ENCODE results near the gene MINDY4B. TPM values are rescaled to one million over a fixed set of nuclear protein-coding genes. Genes with fewer than 3 reads are reported as not detected.
"Not testable (repeated sequence)": the region's sequence is repeated elsewhere in the genome, so short reads cannot be mapped to it uniquely, and the experiment has no call there.

The MINDY4B gene
- total and polyA plus RNA-seq, 4 donors, result not detected

- Histone ChIP-seq H3K4me1 (ENCODE audit: control insufficient read depth in 4 of 4, insufficient read depth in 4 of 4, low read length in 3 of 4) (peaks cover 0 to 5% (median 0%) of the 10 kb centered on the region in 4 donors), H3K27ac (ENCODE audit: low read depth in 1 of 2, low read length in 2 of 2) (no peak overlapping the region), H3K9me3 (ENCODE audit: control insufficient read depth in 4 of 4, low read length in 3 of 4) (no peaks in the 10 kb centered on the region), H3K36me3 (ENCODE audit: control insufficient read depth in 4 of 4, insufficient read depth in 3 of 4, low read depth in 1 of 4, low read length in 3 of 4) (no peaks in the 10 kb centered on the region), H3K27me3 (ENCODE audit: control insufficient read depth in 4 of 4, insufficient read depth in 4 of 4, low read length in 3 of 4) (no peaks in the 10 kb centered on the region), H3K4me3 (ENCODE audit: low read depth in 1 of 3, low read length in 3 of 3) (no peak overlapping the region), H3K9ac (ENCODE audit: low read depth in 1 of 2, low read length in 2 of 2) (no peak overlapping the region)
- DNase-seq (ENCODE audit: low spot score), result no peak
- TF ChIP-seq CTCF (IDR thresholded peaks at IDR 0.05; ENCODE audit: low read depth, low read length, missing input control) (no peak), YY1 (IDR thresholded peaks at IDR 0.05) (no peak), SP1 (IDR thresholded peaks at IDR 0.05) (no peak), HNF4A (conservative IDR thresholded peaks at IDR 0.05) (no peak), FOXA1 (IDR thresholded peaks at IDR 0.05) (no peak), ATF3 (IDR thresholded peaks at IDR 0.05) (no peak), RXRA (IDR thresholded peaks at IDR 0.05) (no peak), MAX (IDR thresholded peaks at IDR 0.05) (no peak), GABPA (IDR thresholded peaks at IDR 0.05 in 1 of 2, conservative IDR thresholded peaks at IDR 0.05 in 1 of 2) (no peak), HNF4G (IDR thresholded peaks at IDR 0.05) (no peak), NR2F2 (IDR thresholded peaks at IDR 0.05) (no peak), EGR1 (IDR thresholded peaks at IDR 0.05; ENCODE audit: low read depth in 2 of 2) (no peak), REST (IDR thresholded peaks at IDR 0.05) (no peak), FOXA2 (IDR thresholded peaks at IDR 0.05) (no peak), ZBTB33 (IDR thresholded peaks at IDR 0.05) (no peak), TAF1 (conservative IDR thresholded peaks at IDR 0.05) (no peak)
- 82% methylated on average over 3 of the region's 3 CpGs for WGBS
These were observed 37.0 kb downstream of the MINDY4B start for GRCh38 chr3:150868282-150868681.

GRCh38 chr3:150867434-150867833 is 37.8 kb downstream of the MINDY4B start:
- Histone ChIP-seq H3K4me1 (ENCODE audit: control insufficient read depth in 4 of 4, insufficient read depth in 4 of 4, low read length in 3 of 4) (peaks cover 0 to 5% (median 0%) of the 10 kb centered on the region in 4 donors), H3K36me3 (ENCODE audit: control insufficient read depth in 4 of 4, insufficient read depth in 3 of 4, low read depth in 1 of 4, low read length in 3 of 4) (no peaks in the 10 kb centered on the region), H3K9me3 (ENCODE audit: control insufficient read depth in 4 of 4, low read length in 3 of 4) (no peaks in the 10 kb centered on the region), H3K27ac (ENCODE audit: low read depth in 1 of 2, low read length in 2 of 2) (no peak overlapping the region), H3K27me3 (ENCODE audit: control insufficient read depth in 4 of 4, insufficient read depth in 4 of 4, low read length in 3 of 4) (no peaks in the 10 kb centered on the region), H3K9ac (ENCODE audit: low read depth in 1 of 2, low read length in 2 of 2) (no peak overlapping the region), H3K4me3 (ENCODE audit: low read depth in 1 of 3, low read length in 3 of 3) (no peak overlapping the region)
- 90% methylated on average over 3 of the region's 3 CpGs for WGBS
- TF ChIP-seq FOXA1 (IDR thresholded peaks at IDR 0.05), result no peak
- no peak for TF ChIP-seq CTCF (IDR thresholded peaks at IDR 0.05; ENCODE audit: low read depth, low read length, missing input control)
- no peak for TF ChIP-seq HNF4G (IDR thresholded peaks at IDR 0.05)
- no peak for DNase-seq (ENCODE audit: low spot score)

- not testable (repeated sequence) for H3K4me3 ChIP-seq (ENCODE audit: low read depth in 1 of 3, low read length in 3 of 3); DNase-seq (ENCODE audit: low spot score)
- WGBS, result 78% methylated on average over 5 of the region's 5 CpGs
These were observed 41.3 kb downstream of the MINDY4B start for GRCh38 chr3:150863921-150864320.

More at GRCh38 chr3:150863921-150864320, 41.3 kb downstream of the MINDY4B start:
- H3K27me3 ChIP-seq (ENCODE audit: control insufficient read depth in 4 of 4, insufficient read depth in 4 of 4, low read length in 3 of 4); H3K9ac ChIP-seq (ENCODE audit: low read depth in 1 of 2, low read length in 2 of 2); H3K9me3 ChIP-seq (ENCODE audit: control insufficient read depth in 4 of 4, low read length in 3 of 4); H3K36me3 ChIP-seq (ENCODE audit: control insufficient read depth in 4 of 4, insufficient read depth in 3 of 4, low read depth in 1 of 4, low read length in 3 of 4); H3K27ac ChIP-seq (ENCODE audit: low read depth in 1 of 2, low read length in 2 of 2); H3K4me1 ChIP-seq (ENCODE audit: control insufficient read depth in 4 of 4, insufficient read depth in 4 of 4, low read length in 3 of 4): not testable (repeated sequence)
